Heart right ventricle (tissue), 16 donors: ENCODE data around the gene PEX14. TPM values are rescaled to one million over a fixed set of nuclear protein-coding genes. Genes with fewer than 3 reads are reported as not detected.
A peak's percentile ranks its signal among the peaks of the same experiment; 100 is the strongest.

Experiments
- ATAC-seq, 8 donors: fragments of 200-7000 bp; cut with Tn5 transposase; one replicate each; pipeline ENCODE4 v1.9.1; 2020; ENCODE audit warnings: mild to moderate bottlenecking in 8 of 8, moderate library complexity in 8 of 8, moderate number of reproducible peaks in 1 of 8
- DNase-seq, 2 donors: peaks; one replicate each; pipeline ENCODE4 v3.0.0-alpha.2; 2020
- H3K27ac ChIP-seq, 10 donors: fragments of 200-600 bp; sonication (generic) in 2 of 10; one replicate each; pipeline versions ENCODE4 v1.5.0 to v1.8.0; 2020 to 2022; ENCODE audit warnings: mild to moderate bottlenecking in 3 of 10
- H3K27me3 ChIP-seq, 7 donors: fragments of 200-600 bp; one replicate each; pipeline ENCODE4 v1.8.0; 2021 to 2022; ENCODE audit warnings: mild to moderate bottlenecking in 2 of 7
- H3K36me3 ChIP-seq, 9 donors: fragments of 200-600 bp; sonication (generic) in 1 of 9; one replicate each; pipeline versions ENCODE4 v1.5.0 to v1.8.0; 2020 to 2022; ENCODE audit warnings: mild to moderate bottlenecking in 2 of 9
- H3K4me1 ChIP-seq, 9 donors: fragments of 200-600 bp; sonication (generic) in 1 of 9; one replicate each; pipeline versions ENCODE4 v1.5.0 to v1.8.0; 2020 to 2022; ENCODE audit warnings: mild to moderate bottlenecking in 4 of 9
- H3K4me3 ChIP-seq, 10 donors: fragments of 200-600 bp; sonication (generic) in 2 of 10; one replicate each; pipeline versions ENCODE4 v1.5.0 to v1.8.0; 2020 to 2022; ENCODE audit warnings: mild to moderate bottlenecking in 7 of 10, moderate library complexity in 2 of 10
- H3K9me3 ChIP-seq, 11 donors: fragments of 200-600 bp in 10 of 11; sonication (generic) in 2 of 11; one replicate each; pipeline versions ENCODE4 v1.5.0 to v1.8.0; 2013 to 2022; ENCODE audit warnings: mild to moderate bottlenecking in 2 of 11, control low read depth in 1 of 11, moderate library complexity in 1 of 11
- WGBS, 2 donors: extraction: QIAGEN DNeasy Blood & Tissue Kit; methylation state at CpG; one replicate each; pipeline ENCODE4 v1.1.7; 2013; ENCODE audit warnings: inconsistent platforms in 1 of 2; 5-methylcytosine and 5-hydroxymethylcytosine counted together
- intact Hi-C, 10 donors: fragments of 100-400 bp; cut with DNase I; formaldehyde crosslinking; loops; one replicate each; pipeline versions ENCODE4 v1.11.1 to v1.14.2; 2022
- polyA plus RNA-seq, 2 donors: library from polyadenylated mRNA; stranded (reverse); fragments of 200-250 nt; gene quantifications; one replicate each; pipeline ENCODE4 v1.2.3, GENCODE V29; 2013
- total RNA-seq, 10 donors: library from RNA; stranded (reverse); fragmentation: NEBNext Ultra II Directional in 3 of 10; extraction: Animal tissue kit (Norgen Biotek cat#: 25700) in 3 of 10; gene quantifications; one replicate each; pipeline versions ENCODE4 v1.2.1 to v1.2.4, GENCODE V29; 2021 to 2023
- TF ChIP-seq, protein P1 (sequence below), 9 donors: fragments of 200-600 bp; sonication (generic) in 2 of 9; IDR thresholded peaks; one replicate each; pipeline versions ENCODE4 v1.5.0 to v1.8.0; 2021 to 2022; ENCODE audit warnings: antibody characterized with exemption in 9 of 9, mild to moderate bottlenecking in 5 of 9, moderate library complexity in 1 of 9
- donor health status: Arrhythmogenic right ventricular cardiomyopathy.
- donor health status: ischemic (EF 13 %, LVEDD 7.1; RV severe dilation, severe dysfunction).
- donor health status: healthy with polysubstance abuse.
- donor health status: DM: no; HTN: yes; CAD: no.
- donor health status: DM: no; HTN: no; CAD: no.
- donor health status: ischemic (EF 25% LVEDD 6.9; RV normal size, moderate dysfunction).
- donor health status: ischemic (EF 25% LVEDD 5.7; RV mildly dilated, moderate dysfunction).
- donor health status: healthy.
- donor health status: DM: yes; HTN: yes; CAD: no.
- donor health status: Ischemic cardiomyopathy.
- donor health status: ischemic (EF 35%, LVEDD 5.7; RV mildly dilated, moderate dysfunction).
- donor health status: nonischemic (EF 11% LVEDD 7.7; RV severe dilation, severe dysfunction).
- donor health status: DM: yes; HTN: yes; CAD: no.
- donor health status: PGD.
- donor health status: ischemic (EF 29% LVEDD 5.4; RV normal size, mild dysfunction).
- donor health status: nonischemic (EF 23%, LVEDD 6.1; RV moderate dilation, normal function).

Gene PEX14
- total and polyA plus RNA-seq, 12 donors, result 17.1 to 31.9 (median 21.1) TPM

DNA sequence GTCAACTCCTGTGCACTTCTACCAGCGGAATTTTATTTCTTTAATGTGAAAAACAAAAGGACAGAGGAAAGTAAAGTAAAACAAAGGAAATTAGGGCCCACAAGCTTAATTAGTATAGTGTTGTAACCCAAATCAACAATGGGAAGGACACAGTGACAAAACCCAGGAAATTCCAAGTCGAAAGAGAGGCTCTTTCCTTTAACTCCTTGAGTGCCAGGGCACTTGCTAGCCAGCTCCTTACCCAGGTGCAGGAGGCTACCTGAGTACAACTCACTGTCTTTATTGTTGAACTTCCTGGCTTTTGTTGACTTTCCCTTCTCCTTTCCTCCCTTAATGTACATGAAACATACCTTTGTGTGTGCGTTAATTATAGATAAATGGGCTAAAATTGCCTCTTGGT is 55.0 kb downstream of the PEX14 start:
- Histone ChIP-seq H3K36me3 (no peaks in the 10 kb centered on the region), H3K4me1 (peaks cover 18 to 54% (median 33%) of the 10 kb centered on the region in 9 donors), H3K9me3 (no peaks in the 10 kb centered on the region), H3K4me3 (peak overlapping the region in 1 of 10 donors; percentile 4), H3K27ac (peak overlapping the region in 5 of 10 donors; percentile 39 to 79 (median 74)), H3K27me3 (no peaks in the 10 kb centered on the region)
- intact Hi-C loops, result loop anchor here in 6 of 10 donors (2.0 to 10.0 kb wide), 7 partner anchors 52 to 338 kb away; partner anchors contain the start of gene CASZ1 (in 2 of the 6)
- TF ChIP-seq, protein P1, sequence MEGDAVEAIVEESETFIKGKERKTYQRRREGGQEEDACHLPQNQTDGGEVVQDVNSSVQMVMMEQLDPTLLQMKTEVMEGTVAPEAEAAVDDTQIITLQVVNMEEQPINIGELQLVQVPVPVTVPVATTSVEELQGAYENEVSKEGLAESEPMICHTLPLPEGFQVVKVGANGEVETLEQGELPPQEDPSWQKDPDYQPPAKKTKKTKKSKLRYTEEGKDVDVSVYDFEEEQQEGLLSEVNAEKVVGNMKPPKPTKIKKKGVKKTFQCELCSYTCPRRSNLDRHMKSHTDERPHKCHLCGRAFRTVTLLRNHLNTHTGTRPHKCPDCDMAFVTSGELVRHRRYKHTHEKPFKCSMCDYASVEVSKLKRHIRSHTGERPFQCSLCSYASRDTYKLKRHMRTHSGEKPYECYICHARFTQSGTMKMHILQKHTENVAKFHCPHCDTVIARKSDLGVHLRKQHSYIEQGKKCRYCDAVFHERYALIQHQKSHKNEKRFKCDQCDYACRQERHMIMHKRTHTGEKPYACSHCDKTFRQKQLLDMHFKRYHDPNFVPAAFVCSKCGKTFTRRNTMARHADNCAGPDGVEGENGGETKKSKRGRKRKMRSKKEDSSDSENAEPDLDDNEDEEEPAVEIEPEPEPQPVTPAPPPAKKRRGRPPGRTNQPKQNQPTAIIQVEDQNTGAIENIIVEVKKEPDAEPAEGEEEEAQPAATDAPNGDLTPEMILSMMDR (IDR thresholded peaks at IDR 0.05), result no peak
- DNase-seq, result no peak
- WGBS, 2 donors, result 40 to 45% methylated on average over 3 of the region's 3 CpGs
- no peak for ATAC-seq

- no peaks in the 10 kb centered on the region for H3K9me3 ChIP-seq
These were observed 55.6 kb downstream of the PEX14 start for GRCh38 chr1:10530281-10530740.

DNA sequence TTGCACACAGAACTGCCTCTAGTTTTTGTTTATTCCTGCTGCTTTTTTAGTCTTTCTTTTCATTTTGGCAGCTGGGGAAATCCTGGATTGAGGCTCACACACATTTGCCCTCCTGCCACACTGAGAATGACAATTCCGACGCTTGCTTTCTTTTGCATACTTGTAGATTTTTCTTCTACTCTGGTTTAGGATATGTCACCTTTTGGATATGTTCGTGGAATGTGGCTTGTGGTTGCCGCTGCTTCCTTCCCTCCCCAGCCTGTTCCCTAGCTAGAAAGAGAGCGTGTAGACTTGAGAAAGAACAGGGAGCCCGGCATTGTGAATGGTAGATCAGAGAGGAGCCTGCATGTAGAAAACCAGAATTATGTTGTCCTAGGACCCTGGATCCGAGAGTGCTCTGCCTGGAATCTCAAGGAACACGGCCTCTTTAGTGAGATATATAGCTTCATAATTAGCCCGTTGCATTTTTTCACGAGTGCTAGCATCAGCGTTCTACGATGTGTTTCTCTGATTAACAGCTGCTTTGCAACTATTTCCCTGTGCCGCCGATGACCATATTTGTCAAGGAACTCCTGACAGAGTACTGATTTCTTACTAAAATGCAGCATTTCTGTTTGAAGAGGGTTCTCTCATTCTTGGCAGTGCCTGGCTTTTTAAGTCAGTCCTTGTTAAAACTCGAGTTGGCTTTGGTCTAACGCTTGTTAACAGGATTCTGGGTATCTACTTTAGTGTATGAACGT is 56.2 kb downstream of the PEX14 start:
- 83% methylated on average over 17 of the region's 17 CpGs for WGBS, 2 donors
- Histone ChIP-seq H3K4me3 (no peak overlapping the region), H3K27ac (peak overlapping the region in 1 of 10 donors; percentile 3), H3K9me3 (no peaks in the 10 kb centered on the region), H3K4me1 (peaks cover 18 to 54% (median 33%) of the 10 kb centered on the region in 9 donors), H3K27me3 (no peaks in the 10 kb centered on the region), H3K36me3 (peaks cover 0 to under 1% (median 0%) of the 10 kb centered on the region in 9 donors)
- DNase-seq, result no peak
- TF ChIP-seq, protein P1 (IDR thresholded peaks at IDR 0.05), result no peak
- no peak for ATAC-seq
- intact Hi-C loops, result loop anchor here in 2 of 10 donors (5.0 to 10.0 kb wide), 3 partner anchors 146 to 336 kb away; partner anchors contain the start of gene CASZ1 (in 1 of the 2)

More at GRCh38 chr1:10530281-10530740, 55.6 kb downstream of the PEX14 start:
- H3K27me3 ChIP-seq, result no peaks in the 10 kb centered on the region
- peak; percentile 43 to 68 (median 54) for ATAC-seq
- H3K4me3 ChIP-seq, result peak overlapping the region in 1 of 10 donors; percentile 4
- peak in 1 of 2 donors; percentile 40 for DNase-seq
- peak overlapping the region in 2 of 10 donors; percentile 3 to 77 for H3K27ac ChIP-seq
- TF ChIP-seq, protein P1 (IDR thresholded peaks at IDR 0.05), result peak; percentile 52 to 81 (median 67)
- intact Hi-C loops, result loop anchor here in 2 of 10 donors (5.0 to 10.0 kb wide), 3 partner anchors 147 to 337 kb away; partner anchors contain the start of gene CASZ1 (in 1 of the 2)
- 44 to 48% methylated on average over 20 of the region's 20 CpGs for WGBS, 2 donors
- H3K36me3 ChIP-seq, result no peaks in the 10 kb centered on the region
- H3K4me1 ChIP-seq, result peaks cover 18 to 54% (median 33%) of the 10 kb centered on the region in 9 donors

DNA sequence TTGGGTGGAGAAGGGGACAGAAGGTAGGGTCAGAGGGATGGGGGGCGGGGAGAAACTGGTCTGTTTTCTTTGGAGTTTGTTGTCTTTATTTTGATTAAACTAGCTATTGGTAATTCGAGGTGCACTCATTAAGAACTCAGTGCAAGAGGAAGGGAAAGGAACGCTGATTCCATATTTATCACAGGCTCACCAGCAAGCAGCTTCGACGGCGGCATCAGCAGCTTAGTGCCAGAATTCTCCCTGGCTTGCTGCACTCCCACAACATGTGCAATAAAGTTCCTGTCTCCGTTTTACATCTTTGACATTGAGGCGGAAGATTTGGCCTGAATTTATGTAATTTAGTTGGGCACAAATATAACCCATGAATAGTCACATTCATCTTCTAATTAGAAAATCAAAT is 57.6 kb downstream of the PEX14 start:
- Histone ChIP-seq H3K27ac (no peak overlapping the region), H3K36me3 (peaks cover 0 to 15% (median 0%) of the 10 kb centered on the region in 9 donors), H3K4me3 (no peak overlapping the region), H3K9me3 (no peaks in the 10 kb centered on the region), H3K27me3 (no peaks in the 10 kb centered on the region), H3K4me1 (peaks cover 18 to 47% (median 33%) of the 10 kb centered on the region in 9 donors)
- DNase-seq (no peak), ATAC-seq (no peak)
- TF ChIP-seq, protein P1 (IDR thresholded peaks at IDR 0.05), result no peak
- 55 to 61% methylated on average over 8 of the region's 8 CpGs for WGBS, 2 donors
- intact Hi-C loops, result loop anchor here in 2 of 10 donors (5.0 to 10.0 kb wide), 3 partner anchors 145 to 335 kb away; partner anchors contain the start of gene CASZ1 (in 1 of the 2)
